GM12873 (cell line): ENCODE results near the gene ZC3H8.

Experiments
- CTCF ChIP-seq: IDR thresholded peaks from 2 replicates; pipeline ENCODE4 v1.5.1; 2012; ENCODE audit warnings: low read depth, mild to moderate bottlenecking, moderate library complexity, low read length, control low read depth; ENCODE audit not compliant: insufficient read depth; ENCODE audit errors: missing control alignments

Gene ZC3H8

GRCh38 chr2:112254466-112255240 lies at the start of gene ZC3H8:
TSS of gene ZC3H8 (minus strand) at chr2:112255042. CDS start at chr2:112254981, 61 bp downstream.
- peak; percentile 13 for TF ChIP-seq CTCF

- no peak for TF ChIP-seq CTCF
Measured at GRCh38 chr2:112304298-112304941, 49.6 kb upstream of the ZC3H8 start.

- TF ChIP-seq CTCF = no peak
Measured at GRCh38 chr2:112301973-112302372, 47.1 kb upstream of the ZC3H8 start.

- no peak for TF ChIP-seq CTCF
Measured at GRCh38 chr2:112301171-112301584, 46.3 kb upstream of the ZC3H8 start.

- no peak for TF ChIP-seq CTCF
Measured at GRCh38 chr2:112296407-112296806, 41.6 kb upstream of the ZC3H8 start.

GRCh38 chr2:112295407-112296078 lies 40.7 kb upstream of the ZC3H8 start:
- no peak for TF ChIP-seq CTCF
